HUES64 (cell line): ENCODE results near the gene KPNA3.
"Not testable (repeated sequence)": the region's sequence is repeated elsewhere in the genome, so short reads cannot be mapped to it uniquely, and the experiment has no call there.

Experiments
- H3K27ac ChIP-seq: 2 replicates; pipeline ENCODE4 v1.7.0; 2013; ENCODE audit warnings: low read depth, low read length, inconsistent platforms
- H3K27me3 ChIP-seq: 2 replicates; pipeline ENCODE4 v1.6.1; 2013; ENCODE audit warnings: mild to moderate bottlenecking, low read length; ENCODE audit not compliant: insufficient read depth
- H3K36me3 ChIP-seq: 2 replicates; pipeline ENCODE4 v1.6.1; 2013; ENCODE audit warnings: mild to moderate bottlenecking, low read length; ENCODE audit not compliant: insufficient read depth
- H3K4me1 ChIP-seq: 2 replicates; pipeline ENCODE4 v1.6.1; 2013; ENCODE audit warnings: mild to moderate bottlenecking, low read length, moderate library complexity; ENCODE audit not compliant: insufficient read depth
- H3K4me3 ChIP-seq: 2 replicates; pipeline ENCODE4 v1.5.1; 2013; ENCODE audit warnings: mild to moderate bottlenecking, low read length, moderate library complexity
- H3K9ac ChIP-seq: 2 replicates; pipeline ENCODE4 v1.6.1; 2013; ENCODE audit warnings: mild to moderate bottlenecking, low read depth, low read length
- H3K9me3 ChIP-seq: 2 replicates; pipeline ENCODE4 v1.6.1; 2013; ENCODE audit warnings: low read depth, low read length; ENCODE audit not compliant: insufficient read depth
- WGBS: fragments of 150-250, 120-280 bp; methylation state at CpG from one replicate; pipeline ENCODE4 v1.1.7; 2013; ENCODE audit warnings: missing lambda C conversion rate; 5-methylcytosine and 5-hydroxymethylcytosine counted together

Gene KPNA3

DNA sequence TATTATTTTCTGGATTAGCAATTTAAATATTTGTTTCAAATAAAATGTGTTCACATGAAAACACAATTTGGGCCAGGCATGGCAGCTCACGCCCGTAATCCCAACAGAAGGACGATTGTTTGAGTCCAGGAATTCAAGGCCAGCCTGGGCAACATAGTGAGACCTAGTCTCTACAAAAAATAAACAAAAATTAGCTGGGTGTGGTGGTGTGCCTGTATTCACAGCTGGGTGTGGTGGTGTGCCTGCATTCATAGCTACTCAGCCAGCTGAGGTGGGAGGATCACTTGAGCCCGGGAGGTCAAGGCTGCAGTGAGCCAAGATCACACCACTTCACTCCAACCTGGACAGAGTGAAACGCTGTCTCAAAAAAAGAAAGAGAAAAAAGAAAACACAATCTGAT is 46.4 kb downstream of the KPNA3 start:
- 100% methylated on average over 4 of the region's 5 CpGs for WGBS
- Histone ChIP-seq H3K4me1 (no peaks in the 10 kb centered on the region), H3K9ac (no peak overlapping the region), H3K36me3 (peaks cover 34% of the 10 kb centered on the region), H3K4me3 (no peak overlapping the region), H3K27me3 (no peaks in the 10 kb centered on the region), H3K27ac (no peak overlapping the region), H3K9me3 (no peaks in the 10 kb centered on the region)

DNA sequence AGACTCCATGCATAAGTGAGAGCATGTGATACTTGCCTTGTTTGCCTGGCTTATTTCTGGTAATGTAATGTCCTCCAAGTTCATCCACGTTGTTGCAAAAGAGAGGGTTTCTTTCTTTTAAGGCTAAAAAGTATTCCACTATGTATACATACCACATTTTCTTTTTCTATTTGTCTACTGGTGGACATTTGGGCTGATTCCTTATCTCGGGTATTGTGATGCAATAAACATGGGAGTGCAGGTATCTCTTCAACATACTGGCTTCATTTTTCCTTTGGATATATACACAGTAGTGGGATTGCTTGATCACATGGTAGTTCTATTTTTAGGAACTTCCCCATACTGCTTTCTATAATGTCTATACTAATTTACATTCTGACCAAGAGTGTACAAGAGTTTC is 51.6 kb downstream of the KPNA3 start:
- H3K27me3 ChIP-seq = no peaks in the 10 kb centered on the region
- 100% methylated on average over 2 of the region's 2 CpGs for WGBS
- H3K36me3 ChIP-seq = peaks cover 30% of the 10 kb centered on the region

DNA sequence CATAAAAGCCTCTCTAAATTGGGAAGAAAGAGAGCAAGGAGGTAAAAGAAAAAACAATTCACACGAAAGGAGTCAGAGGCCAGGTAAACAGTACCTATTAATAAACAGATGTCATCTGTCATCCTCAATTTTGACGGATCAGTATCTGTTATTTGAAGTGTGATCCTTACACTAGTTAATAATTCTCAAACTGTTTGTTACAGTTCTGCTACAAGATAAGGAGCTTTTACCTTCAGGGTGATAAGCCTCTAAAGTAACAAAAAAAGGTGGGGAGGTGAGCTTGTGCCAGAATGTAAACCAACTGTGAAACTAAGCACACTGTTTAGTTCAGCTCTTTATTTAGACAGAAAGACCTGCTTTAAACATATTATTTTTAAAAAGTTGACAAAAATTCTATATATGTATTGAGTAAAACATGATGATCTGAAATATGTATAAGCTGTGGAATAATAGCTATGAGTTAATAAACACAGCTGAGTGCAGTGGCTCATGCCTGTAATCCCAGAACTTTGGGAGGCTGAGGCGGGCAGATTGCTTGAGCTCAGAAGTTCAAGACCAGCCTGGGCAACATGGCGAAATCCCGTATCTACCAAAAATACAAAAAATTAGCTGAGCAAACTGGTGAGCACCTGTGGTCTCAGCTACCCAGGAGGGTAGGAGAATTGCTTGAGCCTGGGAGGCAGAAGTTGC is 52.8 kb downstream of the KPNA3 start:
- H3K4me3 ChIP-seq = no peak overlapping the region
- 96% methylated on average over 5 of the region's 5 CpGs for WGBS
- H3K9me3 ChIP-seq = no peaks in the 10 kb centered on the region
- H3K27me3 ChIP-seq = no peaks in the 10 kb centered on the region
- H3K9ac ChIP-seq = no peak overlapping the region
- no peak overlapping the region for H3K27ac ChIP-seq
- no peaks in the 10 kb centered on the region for H3K4me1 ChIP-seq
- H3K36me3 ChIP-seq = peaks cover 20% of the 10 kb centered on the region

More for the DNA sequence above, 51.6 kb downstream of the KPNA3 start:
- no peak overlapping the region for H3K27ac ChIP-seq
- no peaks in the 10 kb centered on the region for H3K4me1 ChIP-seq
- H3K9me3 ChIP-seq = no peaks in the 10 kb centered on the region
- no peak overlapping the region for H3K9ac ChIP-seq
- H3K4me3 ChIP-seq = no peak overlapping the region

DNA sequence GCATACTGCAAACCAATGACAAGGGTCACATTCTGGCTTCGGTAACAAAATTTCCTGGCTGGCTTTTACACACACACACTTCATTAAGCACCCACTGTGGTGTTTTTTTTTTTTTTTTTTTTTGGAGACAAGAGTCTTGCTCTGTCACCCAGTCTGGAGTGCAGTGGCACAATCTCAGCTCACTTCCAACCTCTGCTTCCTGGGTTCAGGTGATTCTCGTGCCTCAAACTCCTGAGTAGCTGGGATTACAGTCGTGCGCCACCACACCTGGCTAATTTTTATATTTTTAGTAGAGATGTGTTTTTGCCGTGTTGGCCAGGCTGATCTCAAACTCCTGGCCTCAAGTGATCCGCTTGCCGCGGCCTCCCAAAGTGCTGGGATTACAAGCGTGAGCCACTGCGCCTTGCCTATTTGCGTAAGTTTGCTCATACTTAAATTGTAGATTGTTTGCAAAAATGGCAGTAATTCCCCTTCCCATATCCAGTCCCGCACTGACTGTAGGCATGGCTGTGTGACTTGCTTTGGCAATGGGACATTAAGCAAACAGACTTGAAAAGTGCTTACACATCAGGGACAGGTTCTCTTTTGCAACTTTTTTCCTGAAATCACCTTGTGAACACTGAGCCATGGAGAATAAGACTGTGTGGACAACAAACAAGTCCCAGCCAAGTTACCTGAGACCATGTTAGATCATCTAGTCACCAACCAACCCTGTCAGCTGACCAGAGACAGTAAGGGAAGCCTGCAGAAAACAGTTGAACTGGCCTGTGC is 59.1 kb downstream of the KPNA3 start:
- Histone ChIP-seq H3K27ac (no peak overlapping the region), H3K4me3 (no peak overlapping the region), H3K36me3 (peaks cover 38% of the 10 kb centered on the region), H3K9ac (no peak overlapping the region), H3K4me1 (no peaks in the 10 kb centered on the region), H3K9me3 (no peaks in the 10 kb centered on the region), H3K27me3 (no peaks in the 10 kb centered on the region)
- WGBS = 91% methylated on average over 12 of the region's 12 CpGs

DNA sequence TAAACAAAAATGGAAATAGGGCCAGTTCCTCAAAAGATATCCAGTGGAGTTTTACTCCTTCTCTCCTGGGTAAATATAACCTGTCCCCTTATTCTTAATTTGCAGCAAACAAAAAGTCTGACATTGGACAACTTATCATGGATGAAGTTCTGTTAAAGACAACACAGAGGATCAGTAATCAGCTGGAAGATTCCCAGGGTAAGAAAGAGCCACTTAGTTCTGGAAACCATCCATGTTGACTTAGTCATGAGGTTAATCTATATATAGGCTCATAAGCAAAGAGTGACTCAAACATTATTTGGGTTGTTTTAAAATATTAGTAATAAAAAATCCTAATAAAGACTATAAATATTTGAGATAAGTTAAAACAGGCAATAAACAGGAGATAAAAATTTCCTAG is 60.7 kb downstream of the KPNA3 start:
- no peak overlapping the region for H3K4me3 ChIP-seq
- peaks cover 49% of the 10 kb centered on the region for H3K36me3 ChIP-seq
- H3K9me3 ChIP-seq = no peaks in the 10 kb centered on the region
- no peak overlapping the region for H3K27ac ChIP-seq
- H3K9ac ChIP-seq = no peak overlapping the region
- H3K4me1 ChIP-seq = no peaks in the 10 kb centered on the region
- H3K27me3 ChIP-seq = no peaks in the 10 kb centered on the region

DNA sequence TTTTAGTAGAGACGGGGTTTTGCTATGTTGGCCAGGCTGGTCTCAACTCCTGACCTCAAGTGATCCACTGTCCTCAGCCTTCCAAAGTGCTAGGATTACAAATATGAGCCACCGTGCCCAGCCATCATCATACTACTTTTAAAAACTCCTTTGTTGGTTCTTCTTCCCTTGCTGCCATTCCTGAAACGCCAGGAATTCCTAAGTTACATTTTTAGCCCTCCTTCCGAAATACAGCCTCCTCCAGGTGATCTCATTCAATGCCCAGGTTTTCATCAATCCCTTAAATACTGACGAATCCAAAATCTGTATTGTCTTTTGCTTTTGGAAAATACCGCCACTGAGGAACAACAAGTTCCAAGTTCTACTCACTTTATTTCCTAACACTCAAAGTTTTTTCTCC is 75.9 kb downstream of the KPNA3 start:
- Histone ChIP-seq H3K36me3 (peaks cover 74% of the 10 kb centered on the region), H3K27ac (no peak overlapping the region), H3K4me3 (no peak overlapping the region), H3K9me3 (peaks cover 13% of the 10 kb centered on the region; the same call in 1 of the 2 replicates), H3K9ac (no peak overlapping the region), H3K4me1 (no peaks in the 10 kb centered on the region), H3K27me3 (no peaks in the 10 kb centered on the region)
- WGBS = 91% methylated on average over 6 of the region's 6 CpGs

DNA sequence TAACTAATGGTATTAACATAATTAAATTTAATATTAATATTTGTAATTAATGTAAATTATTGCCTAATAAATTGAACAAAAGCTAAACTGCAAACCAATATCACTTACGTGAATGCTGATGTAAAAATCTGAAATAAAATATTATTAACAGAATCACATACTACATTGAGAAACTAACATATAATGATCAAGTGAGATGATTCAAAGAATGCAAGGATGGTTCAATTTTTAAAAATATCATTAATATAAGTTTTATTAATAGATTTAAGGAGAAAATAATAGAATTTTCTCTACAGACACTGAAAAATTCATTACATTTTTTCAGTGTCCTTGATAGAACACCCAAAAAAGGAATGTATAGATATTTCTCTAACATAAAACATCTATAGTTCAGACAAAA is 77.7 kb downstream of the KPNA3 start:
- Histone ChIP-seq H3K27ac (no peak overlapping the region), H3K36me3 (peaks cover 76% of the 10 kb centered on the region), H3K27me3 (no peaks in the 10 kb centered on the region), H3K4me3 (no peak overlapping the region), H3K9ac (no peak overlapping the region), H3K4me1 (no peaks in the 10 kb centered on the region), H3K9me3 (peaks cover 13% of the 10 kb centered on the region; the same call in 1 of the 2 replicates)
- no CpG with 5 or more reads among the region's 1 CpG for WGBS

DNA sequence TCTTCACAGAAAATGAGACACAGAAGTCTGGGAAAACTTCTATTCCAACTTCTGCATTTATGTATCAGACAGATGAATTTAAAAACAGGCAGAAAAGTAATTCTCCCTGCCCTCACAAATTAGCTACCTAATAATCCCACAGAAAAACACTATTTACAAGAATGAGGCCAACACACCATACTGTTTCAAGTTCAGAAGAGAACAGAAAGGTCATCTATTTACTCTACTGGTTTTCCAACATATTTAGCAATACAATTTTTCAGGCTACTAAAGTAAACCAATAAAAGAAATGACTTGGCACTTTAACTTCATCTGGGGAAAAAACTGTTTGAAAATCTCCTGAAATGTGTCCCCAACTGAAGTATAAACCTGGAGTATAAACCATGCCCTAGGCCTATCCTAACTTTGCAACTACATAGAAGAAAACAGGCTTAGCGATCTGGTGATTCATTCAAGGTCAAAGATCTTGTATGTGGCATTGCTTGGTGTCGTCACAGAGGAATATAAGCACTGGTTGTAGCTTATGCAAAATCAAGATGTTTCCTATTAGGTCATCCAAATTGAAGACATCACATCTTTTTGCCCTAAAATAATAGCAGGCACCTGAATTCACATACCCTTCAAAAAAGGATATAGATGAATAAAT is 81.1 kb downstream of the KPNA3 start:
- Histone ChIP-seq H3K4me3 (no peak overlapping the region), H3K27ac (no peak overlapping the region), H3K9me3 (peaks cover 13% of the 10 kb centered on the region; the same call in 1 of the 2 replicates), H3K9ac (no peak overlapping the region), H3K36me3 (peaks cover 72% of the 10 kb centered on the region), H3K4me1 (no peaks in the 10 kb centered on the region), H3K27me3 (no peaks in the 10 kb centered on the region)
- WGBS = 94% methylated on average over 2 of the region's 2 CpGs

DNA sequence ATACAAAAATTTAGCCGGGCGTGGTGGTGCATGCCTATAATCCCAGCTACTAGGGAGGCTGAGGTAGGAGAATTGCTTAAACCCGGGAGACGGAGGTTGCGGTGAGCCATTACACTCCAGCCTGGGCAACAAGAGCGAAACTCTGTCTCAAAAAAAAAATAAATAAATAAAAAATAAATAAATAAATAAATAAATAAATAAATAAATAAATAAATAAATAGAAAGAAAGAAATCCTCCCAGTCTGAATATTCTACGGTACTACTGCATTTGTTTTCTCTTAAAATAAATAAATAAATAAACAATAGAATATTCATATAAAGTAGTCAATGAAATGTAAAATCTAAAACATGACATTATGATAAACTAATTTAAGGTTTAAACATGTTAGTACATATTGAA is 88.2 kb downstream of the KPNA3 start:
- not testable (repeated sequence) for H3K4me3 ChIP-seq, H3K9me3 ChIP-seq, H3K4me1 ChIP-seq, H3K27me3 ChIP-seq, H3K27ac ChIP-seq, H3K9ac ChIP-seq
- WGBS = 81% methylated on average over 4 of the region's 7 CpGs
- H3K36me3 ChIP-seq = peaks cover 84% of the 10 kb centered on the region

DNA sequence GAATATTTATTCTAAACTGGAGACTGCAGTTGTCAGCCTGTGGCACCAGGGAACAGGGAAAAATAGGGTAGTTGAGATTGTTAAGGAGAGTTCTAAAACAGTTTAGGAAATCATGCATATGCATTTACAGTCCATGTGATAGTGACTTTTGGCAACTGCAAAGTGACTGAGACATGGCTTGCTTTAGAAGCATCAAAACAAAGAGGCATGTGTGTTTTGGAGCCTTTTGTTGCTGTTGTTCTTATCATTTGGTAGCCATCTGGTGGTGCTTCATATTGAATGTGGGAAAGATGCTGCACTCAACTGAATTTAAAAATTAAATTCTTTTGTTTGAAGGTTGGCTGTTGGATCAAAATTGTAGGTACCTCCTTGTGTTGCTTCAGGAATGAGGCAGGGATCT is 91.0 kb downstream of the KPNA3 start:
- H3K4me3 ChIP-seq = no peak overlapping the region
- H3K9ac ChIP-seq = no peak overlapping the region
- H3K4me1 ChIP-seq = peaks cover 12% of the 10 kb centered on the region
- no peaks in the 10 kb centered on the region for H3K9me3 ChIP-seq
- H3K27ac ChIP-seq = no peak overlapping the region
- peaks cover 76% of the 10 kb centered on the region for H3K36me3 ChIP-seq
- H3K27me3 ChIP-seq = no peaks in the 10 kb centered on the region

DNA sequence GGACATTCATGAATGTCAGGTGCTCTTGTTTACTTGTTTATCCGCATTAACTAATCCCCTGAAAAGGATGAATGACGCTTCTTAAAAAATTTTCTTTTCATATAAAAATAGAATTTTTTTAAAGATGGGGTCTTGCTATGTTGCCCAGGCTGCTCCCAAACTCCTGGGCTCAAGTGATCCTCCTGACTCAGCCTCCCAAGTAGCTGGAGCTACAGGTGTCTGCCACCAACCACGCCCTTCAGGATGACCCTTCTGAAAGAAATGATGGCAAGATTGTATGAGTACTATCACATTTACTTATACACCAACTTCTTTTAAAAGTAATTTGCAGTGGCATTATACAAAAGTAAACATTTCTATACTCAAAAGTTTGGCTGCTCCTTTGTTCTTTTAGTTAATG is 95.0 kb downstream of the KPNA3 start:
- Histone ChIP-seq H3K4me3 (no peak overlapping the region), H3K9ac (no peak overlapping the region), H3K9me3 (no peaks in the 10 kb centered on the region), H3K27ac (no peak overlapping the region), H3K27me3 (no peaks in the 10 kb centered on the region), H3K4me1 (peaks cover 12% of the 10 kb centered on the region), H3K36me3 (peaks cover 42% of the 10 kb centered on the region)
- WGBS = 100% methylated on average over 2 of the region's 3 CpGs
